Measurements from ENCODE around the gene SNORC.

Gene SNORC

DNA sequence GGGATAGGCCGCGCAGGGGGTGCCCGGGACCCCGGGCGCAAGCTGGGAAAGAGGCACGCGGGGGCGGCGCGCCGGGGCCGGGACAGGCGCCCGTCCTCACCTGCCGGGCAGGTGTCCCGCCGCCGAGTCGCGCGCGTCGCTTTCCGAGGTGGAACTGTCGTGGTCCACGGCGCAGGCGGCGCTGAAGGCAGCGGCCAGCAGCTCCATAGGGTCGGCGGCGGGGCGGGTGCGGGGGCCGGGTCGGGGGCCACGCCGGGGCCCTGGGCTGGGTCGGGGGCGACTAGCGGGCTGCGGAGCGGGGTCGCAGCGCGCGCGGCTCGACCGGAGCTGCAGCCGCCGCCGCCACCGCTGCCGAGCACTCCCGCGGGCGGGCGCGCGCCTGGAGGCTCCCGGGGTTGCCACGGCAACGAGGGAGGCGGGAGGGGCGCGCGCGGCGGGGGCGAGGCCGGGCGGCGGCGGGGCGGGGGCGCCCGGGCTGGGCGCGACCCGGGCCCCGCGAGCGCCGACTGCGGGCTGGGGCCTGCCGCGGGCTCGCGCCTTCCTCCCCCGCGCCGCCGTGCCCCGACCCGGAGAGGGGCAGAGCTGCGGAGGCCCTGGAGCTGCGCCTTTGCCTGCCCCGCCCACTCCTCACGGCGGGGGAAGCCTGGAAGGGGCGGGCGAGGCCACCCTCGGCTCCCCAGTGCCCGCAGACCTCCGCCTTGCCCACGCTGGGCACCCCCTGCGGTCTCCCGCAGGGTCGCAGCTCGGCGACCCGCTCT lies 57.9 kb downstream of the SNORC start:
- DNase-seq: no peak

All from inflammatory macrophage treated with lipopolysaccharide for 1 hour (primary cell).